HCT116 (cell line): ENCODE measurements around the gene NR2F1-AS1.

Source experiments
- ATF3 ChIP-seq: IDR thresholded peaks from 2 replicates; pipeline ENCODE4 v1.6.1; 2012
- CTCF ChIP-seq, 3 experiments: fragments of 200-600 bp in 1 of 3; sonication (generic) in 1 of 3; IDR thresholded peaks in 2 of 3; conservative IDR thresholded peaks in 1 of 3; 2 replicates each; pipeline ENCODE4 v1.5.1; 2012 to 2017; ENCODE audit warnings: low read depth in 2 of 3, low read length in 2 of 3, antibody characterized with exemption in 1 of 3, borderline replicate concordance in 1 of 3, control low read depth in 1 of 3, mild to moderate bottlenecking in 1 of 3, mixed read lengths in 1 of 3, mixed run types in 1 of 3, moderate library complexity in 1 of 3; ENCODE audit not compliant: insufficient read depth in 1 of 3
- POLR2A ChIP-seq: IDR thresholded peaks from 2 replicates; pipeline ENCODE4 v1.7.0; 2011; ENCODE audit warnings: borderline replicate concordance; ENCODE audit not compliant: insufficient read depth, insufficient read length; ENCODE audit errors: extremely low read depth
- POLR2AphosphoS5 ChIP-seq: IDR thresholded peaks from 2 replicates; pipeline ENCODE4 v1.6.1; 2011; ENCODE audit warnings: mild to moderate bottlenecking, low read depth, low read length, moderate library complexity
- REST ChIP-seq: IDR thresholded peaks from 2 replicates; pipeline ENCODE4 v1.6.1; 2012; ENCODE audit warnings: low read depth
- ZNF274 ChIP-seq: fragments of 200-500 bp; sonication (Bioruptor generic); IDR thresholded peaks from 2 replicates; pipeline ENCODE4 v1.6.1; 2014; ENCODE audit warnings: mild to moderate bottlenecking, low read depth, low read length, inconsistent platforms

- TF ChIP-seq REST = no peak
- no peak for TF ChIP-seq POLR2A
- TF ChIP-seq CTCF (IDR thresholded peaks at IDR 0.05 in 2 of 3, conservative IDR thresholded peaks at IDR 0.05 in 1 of 3; ENCODE audit: borderline replicate concordance in 1 of 3, insufficient read depth in 1 of 3, low read depth in 2 of 3, low read length in 2 of 3) = no peak
- TF ChIP-seq ZNF274 = no peak
- no peak for TF ChIP-seq POLR2AphosphoS5
- no peak for TF ChIP-seq ATF3
Observed at GRCh38 chr5:93454896-93455295, 126.1 kb downstream of the NR2F1-AS1 start.
